Measurements from ENCODE around the gene KLF2.

KLF2 gene

DNA sequence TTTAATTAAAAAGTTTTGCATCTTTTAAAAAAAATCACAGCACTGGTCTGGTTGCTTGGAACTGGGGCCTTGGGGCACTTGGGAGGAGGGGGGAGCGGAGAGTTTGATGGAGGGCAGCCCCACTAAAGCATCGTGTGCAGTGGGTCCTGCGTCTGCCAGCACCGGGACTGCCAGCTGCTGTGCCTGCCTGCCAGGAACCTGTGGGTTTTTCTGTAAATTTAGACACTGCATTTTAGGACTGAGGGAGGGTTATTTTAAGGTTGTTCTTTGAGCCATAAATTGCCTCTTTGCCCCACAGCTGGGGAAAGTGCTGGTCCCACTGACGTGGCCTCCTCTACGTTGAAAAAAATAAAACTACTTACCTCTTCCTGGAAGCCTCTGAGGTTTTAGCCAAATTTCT is 2.9 kb downstream of the KLF2 start:
- no peaks in the 10 kb centered on the region for H3K9me3 Mint-ChIP-seq
- H3K4me3 Mint-ChIP-seq, result no peak overlapping the region
- peaks cover 8% of the 10 kb centered on the region for H3K4me1 Mint-ChIP-seq
- no peak for DNase-seq
- peaks cover 88% of the 10 kb centered on the region for H3K27me3 Mint-ChIP-seq (ENCODE audit: low read depth, poor library complexity)
- no peak for TF ChIP-seq CTCF (IDR thresholded peaks at IDR 0.05)
- H3K27ac Mint-ChIP-seq, result no peak overlapping the region
- H3K36me3 Mint-ChIP-seq (ENCODE audit: low read depth), result no peaks in the 10 kb centered on the region

- no peak for TF ChIP-seq CTCF (IDR thresholded peaks at IDR 0.05)
- H3K27ac Mint-ChIP-seq, result no peak overlapping the region
- H3K27me3 Mint-ChIP-seq (ENCODE audit: low read depth, poor library complexity), result peaks cover 84% of the 10 kb centered on the region
- peaks cover 8% of the 10 kb centered on the region for H3K4me1 Mint-ChIP-seq
- H3K9me3 Mint-ChIP-seq, result no peaks in the 10 kb centered on the region
- H3K36me3 Mint-ChIP-seq (ENCODE audit: low read depth), result no peaks in the 10 kb centered on the region
- no peak for DNase-seq
- H3K4me3 Mint-ChIP-seq, result no peak overlapping the region
Measured at GRCh38 chr19:16327911-16328823, 3.5 kb downstream of the KLF2 start.

GRCh38 chr19:16328824-16329482 is 4.3 kb downstream of the KLF2 start:
- H3K9me3 Mint-ChIP-seq, result no peaks in the 10 kb centered on the region
- H3K36me3 Mint-ChIP-seq (ENCODE audit: low read depth), result no peaks in the 10 kb centered on the region
- no peak overlapping the region for H3K4me3 Mint-ChIP-seq
- H3K4me1 Mint-ChIP-seq, result peaks cover 8% of the 10 kb centered on the region
- no peak overlapping the region for H3K27ac Mint-ChIP-seq
- peaks cover 84% of the 10 kb centered on the region for H3K27me3 Mint-ChIP-seq (ENCODE audit: low read depth, poor library complexity)
- no peak for TF ChIP-seq CTCF (IDR thresholded peaks at IDR 0.05)
- DNase-seq, result no peak

- Mint-ChIP-seq H3K4me3 (no peak overlapping the region), H3K4me1 (peaks cover 8% of the 10 kb centered on the region), H3K27ac (no peak overlapping the region), H3K36me3 (ENCODE audit: low read depth) (no peaks in the 10 kb centered on the region), H3K27me3 (ENCODE audit: low read depth, poor library complexity) (peaks cover 91% of the 10 kb centered on the region), H3K9me3 (no peaks in the 10 kb centered on the region)
- no peak for TF ChIP-seq CTCF (IDR thresholded peaks at IDR 0.05)
- DNase-seq, result no peak
Measured at GRCh38 chr19:16330368-16330801, 5.8 kb downstream of the KLF2 start.

- no peak for TF ChIP-seq CTCF (IDR thresholded peaks at IDR 0.05)
- Mint-ChIP-seq H3K4me3 (no peak overlapping the region), H3K27ac (no peak overlapping the region), H3K27me3 (ENCODE audit: low read depth, poor library complexity) (peaks cover 89% of the 10 kb centered on the region), H3K4me1 (peaks cover 5% of the 10 kb centered on the region), H3K36me3 (ENCODE audit: low read depth) (no peaks in the 10 kb centered on the region), H3K9me3 (no peaks in the 10 kb centered on the region)
- DNase-seq, result no peak
Measured at GRCh38 chr19:16330806-16331690, 6.4 kb downstream of the KLF2 start.

Measured in nephron progenitor cell (in vitro differentiated cells).